ENCODE data around the gene FBXL7.

Gene FBXL7

DNA sequence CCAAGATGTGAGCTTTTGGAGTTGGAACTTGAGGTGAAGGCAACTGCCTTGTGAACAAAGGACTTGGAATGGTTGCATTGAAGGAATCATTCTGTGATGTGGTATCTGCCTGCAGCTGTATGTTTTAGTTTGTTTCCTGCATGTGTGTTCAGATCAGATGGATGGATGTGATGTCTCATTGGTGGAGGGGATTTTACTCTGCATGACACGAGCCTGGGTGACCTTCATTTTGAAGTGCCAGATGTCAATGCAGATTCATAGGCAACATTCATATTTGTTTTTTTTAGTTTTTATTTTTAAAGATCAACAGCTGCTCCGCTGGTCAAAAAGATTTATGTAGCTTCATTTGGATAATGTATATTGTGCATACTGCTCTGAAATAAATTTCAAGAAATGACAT lies 13.5 kb downstream of the FBXL7 start:
- Histone ChIP-seq H3K79me2 (ENCODE audit: control insufficient read depth, low read length) (no peaks in the 10 kb centered on the region), H3K4me2 (ENCODE audit: low read length) (no peak overlapping the region), H3K4me3 (ENCODE audit: low read length) (no peak overlapping the region), H3K9me3 (ENCODE audit: control insufficient read depth, insufficient read depth, low read length) (no peaks in the 10 kb centered on the region), H3K4me1 (ENCODE audit: control insufficient read depth, low read length) (no peaks in the 10 kb centered on the region), H3K27me3 (ENCODE audit: control insufficient read depth, low read length) (no peaks in the 10 kb centered on the region), H3K27ac (ENCODE audit: low read depth, low read length) (no peak overlapping the region), H4K20me1 (ENCODE audit: control insufficient read depth, insufficient read depth, low read depth, low read length) (no peaks in the 10 kb centered on the region), H3K36me3 (ENCODE audit: control insufficient read depth, low read length) (no peaks in the 10 kb centered on the region), H3K9me2 (replicated peaks; ENCODE audit: control insufficient read depth, low read length) (no peaks in the 10 kb centered on the region), H3F3A (ENCODE audit: control insufficient read depth, insufficient read depth) (no peaks in the 10 kb centered on the region)
- TF ChIP-seq EZH2phosphoT487 (IDR thresholded peaks at IDR 0.05; ENCODE audit: borderline replicate concordance, low read length), result no peak
- TF ChIP-seq, protein P1, sequence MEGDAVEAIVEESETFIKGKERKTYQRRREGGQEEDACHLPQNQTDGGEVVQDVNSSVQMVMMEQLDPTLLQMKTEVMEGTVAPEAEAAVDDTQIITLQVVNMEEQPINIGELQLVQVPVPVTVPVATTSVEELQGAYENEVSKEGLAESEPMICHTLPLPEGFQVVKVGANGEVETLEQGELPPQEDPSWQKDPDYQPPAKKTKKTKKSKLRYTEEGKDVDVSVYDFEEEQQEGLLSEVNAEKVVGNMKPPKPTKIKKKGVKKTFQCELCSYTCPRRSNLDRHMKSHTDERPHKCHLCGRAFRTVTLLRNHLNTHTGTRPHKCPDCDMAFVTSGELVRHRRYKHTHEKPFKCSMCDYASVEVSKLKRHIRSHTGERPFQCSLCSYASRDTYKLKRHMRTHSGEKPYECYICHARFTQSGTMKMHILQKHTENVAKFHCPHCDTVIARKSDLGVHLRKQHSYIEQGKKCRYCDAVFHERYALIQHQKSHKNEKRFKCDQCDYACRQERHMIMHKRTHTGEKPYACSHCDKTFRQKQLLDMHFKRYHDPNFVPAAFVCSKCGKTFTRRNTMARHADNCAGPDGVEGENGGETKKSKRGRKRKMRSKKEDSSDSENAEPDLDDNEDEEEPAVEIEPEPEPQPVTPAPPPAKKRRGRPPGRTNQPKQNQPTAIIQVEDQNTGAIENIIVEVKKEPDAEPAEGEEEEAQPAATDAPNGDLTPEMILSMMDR (IDR thresholded peaks at IDR 0.05; ENCODE audit: low read depth, low read length, poor library complexity, severe bottlenecking), result no peak

DNA sequence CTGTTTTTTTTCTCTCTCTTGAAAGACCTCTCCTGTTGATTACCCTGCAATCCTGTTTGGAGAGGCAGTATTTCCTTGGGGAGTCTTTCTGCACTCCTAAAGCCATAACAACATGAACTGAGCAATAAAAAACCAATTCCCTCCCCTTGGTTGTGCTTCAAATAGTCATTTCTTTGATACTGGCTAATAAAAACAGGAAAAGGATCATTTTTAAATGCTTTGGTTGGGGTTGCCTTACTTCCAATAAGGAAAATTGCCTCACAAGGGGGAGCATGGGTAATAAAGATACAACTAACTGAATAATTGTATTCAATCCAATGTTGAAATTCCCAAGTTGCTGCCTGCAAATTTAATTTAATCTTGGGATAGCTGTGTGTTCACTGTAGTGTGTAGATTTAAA lies 13.9 kb downstream of the FBXL7 start:
- Histone ChIP-seq H3K79me2 (ENCODE audit: control insufficient read depth, low read length) (no peaks in the 10 kb centered on the region), H4K20me1 (ENCODE audit: control insufficient read depth, insufficient read depth, low read depth, low read length) (no peaks in the 10 kb centered on the region), H3K27ac (ENCODE audit: low read depth, low read length) (no peak overlapping the region), H3K4me3 (ENCODE audit: low read length) (no peak overlapping the region), H3K9me3 (ENCODE audit: control insufficient read depth, insufficient read depth, low read length) (no peaks in the 10 kb centered on the region), H3K27me3 (ENCODE audit: control insufficient read depth, low read length) (no peaks in the 10 kb centered on the region), H3K36me3 (ENCODE audit: control insufficient read depth, low read length) (no peaks in the 10 kb centered on the region), H3F3A (ENCODE audit: control insufficient read depth, insufficient read depth) (no peaks in the 10 kb centered on the region), H3K4me1 (ENCODE audit: control insufficient read depth, low read length) (no peaks in the 10 kb centered on the region), H3K4me2 (ENCODE audit: low read length) (no peak overlapping the region), H3K9me2 (replicated peaks; ENCODE audit: control insufficient read depth, low read length) (no peaks in the 10 kb centered on the region)
- TF ChIP-seq EZH2phosphoT487 (IDR thresholded peaks at IDR 0.05; ENCODE audit: borderline replicate concordance, low read length), result no peak
- TF ChIP-seq, protein P1 (IDR thresholded peaks at IDR 0.05; ENCODE audit: low read depth, low read length, poor library complexity, severe bottlenecking), result no peak

DNA sequence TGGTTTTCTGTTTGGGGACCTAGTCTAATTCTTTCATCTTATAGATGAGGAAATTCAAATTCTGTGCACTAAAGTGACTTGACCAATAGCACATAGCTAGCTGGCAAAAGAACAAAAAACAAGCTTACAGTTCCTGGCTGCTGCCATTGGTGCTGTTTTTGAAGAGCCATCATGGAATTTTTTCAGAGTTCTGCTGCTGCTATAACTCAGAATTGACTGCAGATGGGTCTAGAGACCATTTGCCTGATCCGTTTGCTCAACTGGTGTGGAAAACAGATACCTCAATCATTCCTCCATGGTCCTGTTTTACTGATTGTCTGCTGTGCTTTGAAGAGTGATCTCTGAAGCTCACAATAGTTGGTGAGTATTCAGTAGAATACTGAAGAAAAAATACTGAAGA lies 15.2 kb downstream of the FBXL7 start:
- H3K4me2 ChIP-seq (ENCODE audit: low read length), result no peak overlapping the region
- no peaks in the 10 kb centered on the region for H3K4me1 ChIP-seq (ENCODE audit: control insufficient read depth, low read length)
- H3K9me2 ChIP-seq (replicated peaks; ENCODE audit: control insufficient read depth, low read length), result no peaks in the 10 kb centered on the region
- no peak for TF ChIP-seq EZH2phosphoT487 (IDR thresholded peaks at IDR 0.05; ENCODE audit: borderline replicate concordance, low read length)
- TF ChIP-seq, protein P1 (IDR thresholded peaks at IDR 0.05; ENCODE audit: low read depth, low read length, poor library complexity, severe bottlenecking), result no peak
- no peak overlapping the region for H3K27ac ChIP-seq (ENCODE audit: low read depth, low read length)
- no peak overlapping the region for H3K4me3 ChIP-seq (ENCODE audit: low read length)
- no peaks in the 10 kb centered on the region for H3K27me3 ChIP-seq (ENCODE audit: control insufficient read depth, low read length)
- H3K9me3 ChIP-seq (ENCODE audit: control insufficient read depth, insufficient read depth, low read length), result no peaks in the 10 kb centered on the region
- H4K20me1 ChIP-seq (ENCODE audit: control insufficient read depth, insufficient read depth, low read depth, low read length), result no peaks in the 10 kb centered on the region
- no peaks in the 10 kb centered on the region for H3K79me2 ChIP-seq (ENCODE audit: control insufficient read depth, low read length)
- H3F3A ChIP-seq (ENCODE audit: control insufficient read depth, insufficient read depth), result no peaks in the 10 kb centered on the region
- H3K36me3 ChIP-seq (ENCODE audit: control insufficient read depth, low read length), result no peaks in the 10 kb centered on the region

DNA sequence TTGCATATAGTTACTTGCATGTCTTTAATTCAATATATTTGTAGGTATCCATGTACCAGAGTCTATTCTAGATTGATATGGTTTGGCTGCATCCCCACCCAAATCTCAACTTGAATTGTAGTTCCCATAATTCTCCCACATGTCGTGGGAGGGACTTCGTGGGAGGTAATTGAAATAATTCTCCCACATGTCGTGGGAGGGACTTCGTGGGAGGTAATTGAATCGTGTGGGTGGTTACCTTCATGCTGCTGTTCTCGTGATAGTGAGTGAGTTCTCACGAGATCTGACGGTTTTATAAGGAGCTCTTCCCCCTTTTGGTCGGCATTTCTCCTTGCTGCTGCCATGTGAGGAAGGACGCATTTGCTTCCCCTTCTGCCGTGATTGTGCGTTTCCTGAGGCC lies 16.5 kb downstream of the FBXL7 start:
- Histone ChIP-seq H3K9me2 (replicated peaks; ENCODE audit: control insufficient read depth, low read length) (no peaks in the 10 kb centered on the region), H3F3A (ENCODE audit: control insufficient read depth, insufficient read depth) (no peaks in the 10 kb centered on the region), H3K4me1 (ENCODE audit: control insufficient read depth, low read length) (no peaks in the 10 kb centered on the region), H3K79me2 (ENCODE audit: control insufficient read depth, low read length) (no peaks in the 10 kb centered on the region), H3K36me3 (ENCODE audit: control insufficient read depth, low read length) (no peaks in the 10 kb centered on the region), H3K27ac (ENCODE audit: low read depth, low read length) (no peak overlapping the region), H3K27me3 (ENCODE audit: control insufficient read depth, low read length) (no peaks in the 10 kb centered on the region), H3K4me2 (ENCODE audit: low read length) (no peak overlapping the region), H3K9me3 (ENCODE audit: control insufficient read depth, insufficient read depth, low read length) (no peaks in the 10 kb centered on the region), H4K20me1 (ENCODE audit: control insufficient read depth, insufficient read depth, low read depth, low read length) (no peaks in the 10 kb centered on the region), H3K4me3 (ENCODE audit: low read length) (no peak overlapping the region)
- TF ChIP-seq, protein P1 (IDR thresholded peaks at IDR 0.05; ENCODE audit: low read depth, low read length, poor library complexity, severe bottlenecking), result no peak
- TF ChIP-seq EZH2phosphoT487 (IDR thresholded peaks at IDR 0.05; ENCODE audit: borderline replicate concordance, low read length), result no peak
